Measurements from ENCODE around the gene ZNF620. TPM values are rescaled to one million over a fixed set of nuclear protein-coding genes. Genes with fewer than 3 reads are reported as not detected.

ZNF620 gene
- total RNA-seq, 1 donor from 2014 or later, result not detected

GRCh38 chr3:40504636-40505430 lies 1.0 kb upstream of the ZNF620 start:
- Histone ChIP-seq H3K27me3 (no peaks in the 10 kb centered on the region), H3K36me3 (peaks cover 0 to 3% of the 10 kb centered on the region in 2 donors), H3K27ac (peak overlapping the region; percentile 77 to 82), H3K9me3 (no peaks in the 10 kb centered on the region), H3K4me3 (peak overlapping the region in 1 of 2 donors; percentile 69), H3K4me1 (peaks cover 5 to 10% of the 10 kb centered on the region in 2 donors)
- TF ChIP-seq CTCF (IDR thresholded peaks at IDR 0.05), result no peak
- DNase-seq (ENCODE audit: low spot score in 2 of 2), result peak in 1 of 2 donors; percentile 75
- intact Hi-C loops (cut with DNase I), result loop anchor here (1.0 to 10.0 kb wide), 2 partner anchors 52 to 370 kb away; no protein-coding TSS in a partner anchor

- Histone ChIP-seq H3K4me1 (no peaks in the 10 kb centered on the region), H3K36me3 (peaks cover 16 to 61% of the 10 kb centered on the region in 2 donors)
- intact Hi-C loops (cut with DNase I), result no loop called here
Measured at GRCh38 chr3:40511031-40511718, 5.3 kb downstream of the ZNF620 start.

GRCh38 chr3:40516201-40516600 lies 10.4 kb downstream of the ZNF620 start:
- Histone ChIP-seq H3K27ac (no peak overlapping the region), H3K4me3 (no peak overlapping the region), H3K36me3 (peaks cover 22 to 53% of the 10 kb centered on the region in 2 donors), H3K9me3 (no peaks in the 10 kb centered on the region), H3K27me3 (no peaks in the 10 kb centered on the region), H3K4me1 (no peaks in the 10 kb centered on the region)
- no peak for DNase-seq (ENCODE audit: low spot score in 2 of 2)
- intact Hi-C loops (cut with DNase I), result no loop called here
- no peak for TF ChIP-seq CTCF (IDR thresholded peaks at IDR 0.05)

More at GRCh38 chr3:40511031-40511718, 5.3 kb downstream of the ZNF620 start:
- DNase-seq (ENCODE audit: low spot score in 2 of 2), result no peak
- TF ChIP-seq CTCF (IDR thresholded peaks at IDR 0.05), result no peak
- Histone ChIP-seq H3K9me3 (no peaks in the 10 kb centered on the region), H3K27ac (no peak overlapping the region), H3K27me3 (no peaks in the 10 kb centered on the region), H3K4me3 (no peak overlapping the region)

GRCh38 chr3:40518067-40518466 lies 12.2 kb downstream of the ZNF620 start:
- DNase-seq (ENCODE audit: low spot score in 2 of 2), result no peak
- no peaks in the 10 kb centered on the region for H3K9me3 ChIP-seq
- no peak overlapping the region for H3K4me3 ChIP-seq
- intact Hi-C loops (cut with DNase I), result no loop called here
- TF ChIP-seq CTCF (IDR thresholded peaks at IDR 0.05), result no peak
- H3K27me3 ChIP-seq, result no peaks in the 10 kb centered on the region
- peaks cover 17 to 37% of the 10 kb centered on the region in 2 donors for H3K36me3 ChIP-seq
- H3K4me1 ChIP-seq, result no peaks in the 10 kb centered on the region
- no peak overlapping the region for H3K27ac ChIP-seq

- H3K36me3 ChIP-seq, result peaks cover 17 to 30% of the 10 kb centered on the region in 2 donors
- intact Hi-C loops (cut with DNase I), result no loop called here
- no peak overlapping the region for H3K4me3 ChIP-seq
- no peaks in the 10 kb centered on the region for H3K4me1 ChIP-seq
- no peaks in the 10 kb centered on the region for H3K27me3 ChIP-seq
- no peak for DNase-seq (ENCODE audit: low spot score in 2 of 2)
- no peak overlapping the region for H3K27ac ChIP-seq
- TF ChIP-seq CTCF (IDR thresholded peaks at IDR 0.05), result no peak
- no peaks in the 10 kb centered on the region for H3K9me3 ChIP-seq
Measured at GRCh38 chr3:40518848-40519247, 13.0 kb downstream of the ZNF620 start.
